CD4-positive, alpha-beta T cell (primary cell): Measurements from ENCODE around the gene MAP2K2. TPM values are rescaled to one million over a fixed set of nuclear protein-coding genes. Genes with fewer than 3 reads are reported as not detected.

Experiments used
- ATAC-seq: fragments of 200-7000 bp; cut with Tn5 transposase; one replicate; pipeline ENCODE4 v1.10.0; 2022; ENCODE audit warnings: mild to moderate bottlenecking; ENCODE audit not compliant: poor library complexity
- CTCF ChIA-PET: fragments of 350-600 bp; sonication (Branson Sonifier 250); formaldehyde crosslinking; loops from one replicate; lab custom pipeline; 2021; ENCODE audit warnings: antibody characterized with exemption, inconsistent platforms; lab: Charles Lee
- POLR2A ChIA-PET: fragments of 350-600 bp; sonication (Branson Sonifier 250); formaldehyde crosslinking; loops from one replicate; lab custom pipeline; 2021; ENCODE audit warnings: antibody characterized with exemption, inconsistent platforms; lab: Charles Lee
- DNase-seq, 14 experiments: peaks; one replicate each; pipeline ENCODE4 v3.0.0-alpha.2; 2013 to 2020; ENCODE audit warnings: mixed read lengths in 2 of 14
- H3K27ac ChIP-seq, 2 donors: one replicate each; pipeline versions ENCODE4 v1.5.1 to v1.7.0; 2013; ENCODE audit warnings: low read length in 2 of 2, low read depth in 1 of 2, mild to moderate bottlenecking in 1 of 2
- H3K27me3 ChIP-seq, 2 experiments: 1 replicate in 1 of 2; 2 replicates in 1 of 2; pipeline versions ENCODE4 v1.6.1 to v1.7.0; 2013; ENCODE audit warnings: low read length in 2 of 2, control low read depth in 1 of 2, mild to moderate bottlenecking in 1 of 2, moderate library complexity in 1 of 2; ENCODE audit not compliant: insufficient read depth in 2 of 2, control insufficient read depth in 1 of 2
- H3K36me3 ChIP-seq: one replicate; pipeline ENCODE4 v1.6.1; 2013; ENCODE audit warnings: low read length, control low read depth; ENCODE audit not compliant: insufficient read depth
- H3K4me1 ChIP-seq: one replicate; pipeline ENCODE4 v1.6.1; 2013; ENCODE audit warnings: low read length, control low read depth; ENCODE audit not compliant: insufficient read depth
- H3K4me3 ChIP-seq: one replicate; pipeline ENCODE4 v1.5.1; 2013; ENCODE audit warnings: mild to moderate bottlenecking, low read length, moderate library complexity
- H3K9me3 ChIP-seq, 2 experiments: 1 replicate in 1 of 2; 2 replicates in 1 of 2; pipeline versions ENCODE4 v1.6.1 to v1.7.0; 2013; ENCODE audit warnings: low read length in 2 of 2, mild to moderate bottlenecking in 2 of 2, control low read depth in 1 of 2, moderate library complexity in 1 of 2; ENCODE audit not compliant: control insufficient read depth in 1 of 2, insufficient read depth in 1 of 2
- H3K27ac Mint-ChIP-seq: one replicate; pipeline ENCODE4 v1.8.0; 2020; ENCODE audit warnings: mixed read lengths
- H3K27me3 Mint-ChIP-seq: one replicate; pipeline ENCODE4 v1.8.0; 2021; ENCODE audit warnings: mixed read lengths
- H3K36me3 Mint-ChIP-seq: one replicate; pipeline ENCODE4 v1.8.0; 2021; ENCODE audit warnings: low read depth, mixed read lengths
- H3K4me1 Mint-ChIP-seq: one replicate; pipeline ENCODE4 v1.8.0; 2021; ENCODE audit warnings: low read depth, mixed read lengths
- H3K4me3 Mint-ChIP-seq: one replicate; pipeline ENCODE4 v1.8.0; 2020; ENCODE audit warnings: mild to moderate bottlenecking, mixed read lengths
- H3K9me3 Mint-ChIP-seq: one replicate; pipeline ENCODE4 v1.8.0; 2020; ENCODE audit warnings: mixed read lengths
- intact Hi-C, 2 experiments: fragments of 100-400 bp; cut with DNase I in 1 of 2; cut with micrococcal nuclease in 1 of 2; formaldehyde crosslinking; loops; one replicate each; pipeline versions ENCODE4 v1.15.1 to v1.9.0; 2023 to 2025; cut with DNase I, micrococcal nuclease
- total RNA-seq, 174 experiments: library from RNA in 2 of 174; stranded (reverse) in 2 of 174; gene quantifications; one replicate each; pipeline ENCODE4 v1.2.3 and lab custom pipeline; 2021 to 2026
- TF ChIP-seq, protein P1 (sequence below): fragments of 200-600 bp; IDR thresholded peaks from one replicate; pipeline ENCODE4 v1.8.0; 2022; ENCODE audit warnings: antibody characterized with exemption, mild to moderate bottlenecking

Gene MAP2K2
- total RNA-seq, 2 experiments from 2014 or later, result 72.7 to 77.6 TPM

DNA sequence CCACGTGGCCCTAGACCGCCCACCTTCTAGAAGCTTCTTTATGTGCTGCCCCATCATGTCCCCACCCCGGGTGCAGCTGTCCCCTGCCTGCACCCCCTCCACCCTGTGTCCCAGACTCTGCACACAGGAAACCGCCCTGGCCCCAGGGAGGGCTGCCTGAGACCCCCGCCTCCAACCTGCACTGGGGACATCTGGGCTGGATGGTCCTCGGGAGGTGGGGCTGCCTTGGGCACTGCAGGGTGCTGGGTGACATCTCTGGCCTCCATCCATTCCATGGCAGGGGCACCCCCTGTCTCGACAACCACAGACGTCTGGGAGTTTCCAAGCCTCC lies 39.4 kb downstream of the MAP2K2 start:
- ChIA-PET POLR2A (interaction anchor here (1.3 to 1.8 kb wide), 2 partner anchors 15 to 20 kb away, joined by 4 read pairs; no protein-coding TSS in a partner anchor), CTCF (interaction anchor here (1.2 kb wide), 1 partner anchor 97 kb away, joined by 4 read pairs; no protein-coding TSS in a partner anchor)
- no peaks in the 10 kb centered on the region for H3K27me3 Mint-ChIP-seq
- H3K9me3 Mint-ChIP-seq, result no peaks in the 10 kb centered on the region
- H3K36me3 ChIP-seq, result no peaks in the 10 kb centered on the region
- H3K9me3 ChIP-seq, result no peaks in the 10 kb centered on the region
- TF ChIP-seq, protein P1, sequence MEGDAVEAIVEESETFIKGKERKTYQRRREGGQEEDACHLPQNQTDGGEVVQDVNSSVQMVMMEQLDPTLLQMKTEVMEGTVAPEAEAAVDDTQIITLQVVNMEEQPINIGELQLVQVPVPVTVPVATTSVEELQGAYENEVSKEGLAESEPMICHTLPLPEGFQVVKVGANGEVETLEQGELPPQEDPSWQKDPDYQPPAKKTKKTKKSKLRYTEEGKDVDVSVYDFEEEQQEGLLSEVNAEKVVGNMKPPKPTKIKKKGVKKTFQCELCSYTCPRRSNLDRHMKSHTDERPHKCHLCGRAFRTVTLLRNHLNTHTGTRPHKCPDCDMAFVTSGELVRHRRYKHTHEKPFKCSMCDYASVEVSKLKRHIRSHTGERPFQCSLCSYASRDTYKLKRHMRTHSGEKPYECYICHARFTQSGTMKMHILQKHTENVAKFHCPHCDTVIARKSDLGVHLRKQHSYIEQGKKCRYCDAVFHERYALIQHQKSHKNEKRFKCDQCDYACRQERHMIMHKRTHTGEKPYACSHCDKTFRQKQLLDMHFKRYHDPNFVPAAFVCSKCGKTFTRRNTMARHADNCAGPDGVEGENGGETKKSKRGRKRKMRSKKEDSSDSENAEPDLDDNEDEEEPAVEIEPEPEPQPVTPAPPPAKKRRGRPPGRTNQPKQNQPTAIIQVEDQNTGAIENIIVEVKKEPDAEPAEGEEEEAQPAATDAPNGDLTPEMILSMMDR, result no peak
- no peak overlapping the region for H3K4me3 ChIP-seq
- ATAC-seq (no peak), DNase-seq (no peak)
- peak overlapping the region; percentile 86 for H3K27ac Mint-ChIP-seq
- H3K4me1 ChIP-seq, result peaks cover 90% of the 10 kb centered on the region
- no peaks in the 10 kb centered on the region for H3K36me3 Mint-ChIP-seq
- intact Hi-C loops, result no loop called here
- H3K27ac ChIP-seq, result peak overlapping the region; percentile 55 to 57
- peaks cover 46% of the 10 kb centered on the region for H3K4me1 Mint-ChIP-seq
- H3K27me3 ChIP-seq, result no peaks in the 10 kb centered on the region
- H3K4me3 Mint-ChIP-seq, result peak overlapping the region; percentile 82

DNA sequence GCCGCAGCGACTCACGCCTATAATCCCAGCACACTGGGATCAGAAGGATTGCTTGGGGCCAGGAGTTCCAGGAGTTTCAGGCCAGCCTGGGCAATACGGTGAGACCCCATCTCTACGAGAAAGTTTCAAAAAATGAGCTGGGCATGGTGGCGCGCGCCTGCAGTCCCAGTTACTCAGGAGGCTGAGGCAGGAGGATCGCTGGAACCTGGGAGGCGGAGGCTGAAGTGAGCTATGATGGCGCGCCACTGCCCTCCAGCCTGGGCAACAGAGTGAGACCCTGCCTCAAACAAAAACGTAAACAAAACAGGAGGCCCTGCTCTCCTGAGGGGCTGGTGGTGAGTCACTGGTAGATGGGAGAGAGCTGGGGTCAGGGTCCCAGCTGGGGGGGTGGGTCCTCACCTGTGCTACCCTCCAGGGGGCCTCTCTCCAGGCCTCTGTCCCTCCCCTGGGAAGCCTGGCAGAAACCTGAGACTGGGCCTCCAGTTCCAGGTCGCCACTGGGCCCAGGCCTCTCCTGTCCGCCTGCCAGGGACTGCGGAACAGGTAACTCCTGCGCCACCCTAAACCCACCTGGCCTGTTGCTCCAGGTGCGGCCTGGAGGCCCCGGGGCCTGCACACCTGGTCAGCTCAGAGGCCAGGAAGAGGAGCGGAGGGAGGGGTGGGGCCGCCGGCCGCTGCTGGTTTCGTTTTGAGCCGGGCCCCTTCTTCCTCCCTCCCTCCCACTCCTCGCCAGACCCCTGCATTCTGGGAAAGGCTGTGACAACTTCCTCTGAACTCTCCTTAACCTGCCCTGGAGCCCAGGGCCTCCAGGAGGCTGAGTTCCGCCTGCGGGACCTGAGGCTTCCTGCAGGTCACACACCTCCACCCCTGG lies 40.0 kb downstream of the MAP2K2 start:
- no peaks in the 10 kb centered on the region for H3K9me3 ChIP-seq
- H3K4me3 ChIP-seq, result peak overlapping the region; percentile 34
- peaks cover 87% of the 10 kb centered on the region for H3K4me1 ChIP-seq
- TF ChIP-seq, protein P1, result no peak
- peak overlapping the region; percentile 55 to 57 for H3K27ac ChIP-seq
- ChIA-PET POLR2A (interaction anchor here (1.3 to 1.8 kb wide), 2 partner anchors 14 to 21 kb away, joined by 4 read pairs; no protein-coding TSS in a partner anchor), CTCF (interaction anchor here (1.2 kb wide), 1 partner anchor 96 kb away, joined by 4 read pairs; no protein-coding TSS in a partner anchor)
- no peaks in the 10 kb centered on the region for H3K27me3 Mint-ChIP-seq
- no peaks in the 10 kb centered on the region for H3K27me3 ChIP-seq
- H3K27ac Mint-ChIP-seq, result peak overlapping the region; percentile 86
- no peaks in the 10 kb centered on the region for H3K36me3 Mint-ChIP-seq
- ATAC-seq, result peak; percentile 46
- H3K36me3 ChIP-seq, result no peaks in the 10 kb centered on the region
- H3K9me3 Mint-ChIP-seq, result no peaks in the 10 kb centered on the region
- intact Hi-C loops, result no loop called here
- H3K4me1 Mint-ChIP-seq, result peaks cover 42% of the 10 kb centered on the region
- peak overlapping the region; percentile 82 for H3K4me3 Mint-ChIP-seq
- peak in 5 of 14 experiments; percentile 34 to 89 (median 51) for DNase-seq

DNA sequence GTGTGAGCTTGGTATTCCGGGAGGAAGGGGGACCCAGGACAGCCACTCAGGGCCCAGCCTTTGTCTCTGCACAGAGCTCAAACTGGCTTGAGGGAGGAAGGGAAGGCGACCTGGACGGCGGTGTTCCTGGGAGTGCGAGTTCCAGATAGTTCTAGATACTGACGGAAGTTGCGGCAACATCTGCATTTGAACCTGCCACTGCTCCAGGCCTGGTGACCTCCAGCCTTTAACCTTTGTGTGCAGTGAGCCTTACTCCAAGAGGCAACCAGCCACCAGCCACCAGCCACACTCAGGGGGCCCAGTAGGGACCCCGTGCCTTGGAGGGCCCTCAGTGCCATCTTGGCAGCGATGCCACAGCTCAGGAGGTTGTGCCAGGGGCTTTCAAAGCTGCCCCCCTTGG lies 41.8 kb downstream of the MAP2K2 start:
- H3K36me3 Mint-ChIP-seq, result no peaks in the 10 kb centered on the region
- CTCF ChIA-PET, result no interaction called here
- Histone ChIP-seq H3K9me3 (no peaks in the 10 kb centered on the region), H3K27me3 (no peaks in the 10 kb centered on the region), H3K4me3 (no peak overlapping the region), H3K36me3 (no peaks in the 10 kb centered on the region), H3K4me1 (peaks cover 83% of the 10 kb centered on the region), H3K27ac (no peak overlapping the region)
- H3K27ac Mint-ChIP-seq, result no peak overlapping the region
- peaks cover 43% of the 10 kb centered on the region for H3K4me1 Mint-ChIP-seq
- H3K27me3 Mint-ChIP-seq, result no peaks in the 10 kb centered on the region
- POLR2A ChIA-PET, result interaction anchor here (1.6 kb wide), 1 partner anchor 16 kb away, joined by 5 read pairs; the partner anchor contains the start of gene ZBTB7A
- H3K4me3 Mint-ChIP-seq, result no peak overlapping the region
- intact Hi-C loops, result no loop called here
- ATAC-seq (no peak), DNase-seq (no peak)
- TF ChIP-seq, protein P1, result no peak
- no peaks in the 10 kb centered on the region for H3K9me3 Mint-ChIP-seq
